IMR-90 (cell line): ENCODE data around the gene PSMB2. TPM values are rescaled to one million over a fixed set of nuclear protein-coding genes. Genes with fewer than 3 reads are reported as not detected.

Experiments
- ATAC-seq: fragments of 200-7000 bp; cut with Tn5 transposase; 2 replicates; pipeline ENCODE4 v1.9.1; 2020; ENCODE audit warnings: low read depth, mild to moderate bottlenecking, moderate library complexity
- BruUV-seq: library from RNA; stranded (reverse); fragments of 400-500 nt; replicated peaks from 2 replicates; lab custom pipeline; 2021; lab: Mats Ljungman, UMichigan
- CTCF ChIA-PET: fragments of 300-600 bp; formaldehyde crosslinking; extraction: SDS; loops from one replicate; lab custom pipeline; 2021; ENCODE audit warnings: antibody characterized with exemption; lab: Yijun Ruan, JAX
- POLR2A ChIA-PET: fragments of 300-600 bp; sonication (Branson Sonifier 250); formaldehyde crosslinking; loops from one replicate; lab custom pipeline; 2022; ENCODE audit warnings: antibody characterized with exemption; ENCODE audit not compliant: unreplicated experiment; lab: Charles Lee
- DNase-seq: peaks from one replicate; pipeline ENCODE4 v3.0.0; 2013
- H2AFZ ChIP-seq: replicated peaks from 2 replicates; pipeline ENCODE3; 2013; ENCODE audit warnings: low read length, mild to moderate bottlenecking; ENCODE audit not compliant: poor library complexity
- H2AK5ac ChIP-seq: 2 replicates; pipeline ENCODE4 v1.6.1; 2013; ENCODE audit warnings: low read depth, low read length, inconsistent platforms
- H2AK9ac ChIP-seq: replicated peaks from 2 replicates; pipeline ENCODE3; 2013; ENCODE audit warnings: mild to moderate bottlenecking, low read depth, low read length, moderate library complexity; ENCODE audit not compliant: poor library complexity
- H2BK120ac ChIP-seq: 2 replicates; pipeline ENCODE4 v1.6.1; 2013; ENCODE audit warnings: low read depth, low read length, inconsistent platforms
- H2BK15ac ChIP-seq: 3 replicates; pipeline ENCODE4 v1.6.1; 2013; ENCODE audit warnings: low read depth, low read length, inconsistent platforms
- H2BK20ac ChIP-seq: 2 replicates; pipeline ENCODE4 v1.6.1; 2013; ENCODE audit warnings: low read depth, mild to moderate bottlenecking, inconsistent platforms, low read length, moderate library complexity
- H2BK5ac ChIP-seq: 2 replicates; pipeline ENCODE4 v1.6.1; 2013; ENCODE audit warnings: mild to moderate bottlenecking, low read depth, low read length, inconsistent platforms; ENCODE audit not compliant: poor library complexity, severe bottlenecking
- H3K14ac ChIP-seq: replicated peaks from 2 replicates; pipeline ENCODE4 v1.6.1; 2013; ENCODE audit warnings: low read depth, low read length, inconsistent platforms
- H3K18ac ChIP-seq: 2 replicates; pipeline ENCODE4 v1.6.1; 2013; ENCODE audit warnings: low read depth, low read length, control low read depth
- H3K23ac ChIP-seq: 2 replicates; pipeline ENCODE4 v1.6.1; 2013; ENCODE audit warnings: low read depth, low read length, inconsistent platforms
- H3K27ac ChIP-seq: 2 replicates; pipeline ENCODE4 v1.5.1; 2013; ENCODE audit warnings: mild to moderate bottlenecking, control low read depth, low read length; ENCODE audit not compliant: insufficient read depth
- H3K27me3 ChIP-seq: 2 replicates; pipeline ENCODE4 v1.6.1; 2013; ENCODE audit warnings: low read length; ENCODE audit not compliant: control insufficient read depth, insufficient read depth
- H3K36me3 ChIP-seq: 2 replicates; pipeline ENCODE4 v1.6.1; 2013; ENCODE audit warnings: low read length, mixed read lengths; ENCODE audit not compliant: control insufficient read depth, insufficient read depth
- H3K4ac ChIP-seq: 2 replicates; pipeline ENCODE4 v1.6.1; 2013; ENCODE audit warnings: low read depth, low read length, inconsistent platforms
- H3K4me1 ChIP-seq: 2 replicates; pipeline ENCODE4 v1.6.1; 2013; ENCODE audit warnings: low read length, mixed read lengths; ENCODE audit not compliant: control insufficient read depth, insufficient read depth
- H3K4me2 ChIP-seq: 2 replicates; pipeline ENCODE4 v1.6.1; 2013; ENCODE audit warnings: low read depth, mild to moderate bottlenecking, control low read depth, low read length, moderate library complexity
- H3K4me3 ChIP-seq: 2 replicates; pipeline ENCODE4 v1.5.1; 2013; ENCODE audit warnings: low read depth, mild to moderate bottlenecking, control low read depth, low read length, moderate library complexity; ENCODE audit not compliant: insufficient read depth
- H3K56ac ChIP-seq: 2 replicates; pipeline ENCODE4 v1.6.1; 2013; ENCODE audit warnings: low read length, inconsistent platforms; ENCODE audit not compliant: insufficient read depth; ENCODE audit errors: extremely low read depth
- H3K79me1 ChIP-seq, 2 experiments: 2 replicates each; pipeline ENCODE4 v1.6.1; 2013; ENCODE audit warnings: low read length in 2 of 2, inconsistent platforms in 1 of 2, low read depth in 1 of 2
- H3K9ac ChIP-seq: 2 replicates; pipeline ENCODE4 v1.6.1; 2013; ENCODE audit warnings: low read depth, low read length, control low read depth
- H3K9me1 ChIP-seq: 2 replicates; pipeline ENCODE4 v1.6.1; 2013; ENCODE audit warnings: low read length, inconsistent platforms; ENCODE audit not compliant: insufficient read depth
- H3K9me3 ChIP-seq: 2 replicates; pipeline ENCODE4 v1.6.1; 2013; ENCODE audit warnings: low read length; ENCODE audit not compliant: control insufficient read depth, insufficient read depth
- H4K20me1 ChIP-seq: 2 replicates; pipeline ENCODE4 v1.6.1; 2013; ENCODE audit warnings: low read length, inconsistent platforms; ENCODE audit not compliant: insufficient read depth
- H4K5ac ChIP-seq: 2 replicates; pipeline ENCODE4 v1.6.1; 2013; ENCODE audit warnings: mild to moderate bottlenecking, low read depth, low read length, control low read depth
- H4K8ac ChIP-seq, 2 experiments: 2 replicates each; pipeline ENCODE4 v1.6.1; 2013; ENCODE audit warnings: low read depth in 2 of 2, low read length in 2 of 2, control low read depth in 1 of 2, inconsistent platforms in 1 of 2
- H4K91ac ChIP-seq: 2 replicates; pipeline ENCODE4 v1.6.1; 2013; ENCODE audit warnings: low read depth, low read length, inconsistent platforms; ENCODE audit not compliant: insufficient read depth
- BHLHE40 ChIP-seq: fragments of 150-350 bp; IDR thresholded peaks from 2 replicates; pipeline ENCODE4 v1.6.1; 2016; ENCODE audit warnings: mild to moderate bottlenecking, low read depth, low read length
- CEBPB ChIP-seq: IDR thresholded peaks from 2 replicates; pipeline ENCODE4 v1.6.1; 2012; ENCODE audit warnings: low read depth, low read length, improper control_type of control experiment
- CHD1 ChIP-seq: IDR thresholded peaks from 2 replicates; pipeline ENCODE4 v1.6.1; 2012; ENCODE audit warnings: low read depth, low read length, improper control_type of control experiment
- ELK1 ChIP-seq: fragments of 150-350 bp; IDR thresholded peaks from 2 replicates; pipeline ENCODE4 v1.6.1; 2016; ENCODE audit warnings: low read depth, mild to moderate bottlenecking, low read length, moderate library complexity, borderline replicate concordance
- NFE2L2 ChIP-seq: fragments of 150-350 bp; IDR thresholded peaks from 2 replicates; pipeline ENCODE4 v1.6.1; 2016; ENCODE audit warnings: low read depth, mild to moderate bottlenecking, low read length
- POLR2A ChIP-seq: IDR thresholded peaks from 2 replicates; pipeline ENCODE4 v1.6.1; 2012; ENCODE audit warnings: mild to moderate bottlenecking, low read depth, low read length
- RAD21 ChIP-seq: IDR thresholded peaks from 2 replicates; pipeline ENCODE4 v1.6.1; 2012; ENCODE audit warnings: low read length, improper control_type of control experiment
- RCOR1 ChIP-seq: IDR thresholded peaks from 2 replicates; pipeline ENCODE4 v1.6.1; 2012; ENCODE audit warnings: mild to moderate bottlenecking, low read length, improper control_type of control experiment; ENCODE audit not compliant: insufficient replicate concordance
- RFX5 ChIP-seq: IDR thresholded peaks from 2 replicates; pipeline ENCODE4 v1.8.0; 2012; ENCODE audit warnings: low read depth, mild to moderate bottlenecking, low read length, moderate library complexity
- SMC3 ChIP-seq: fragments of 150-350 bp; IDR thresholded peaks from 2 replicates; pipeline ENCODE4 v1.6.1; 2016; ENCODE audit warnings: low read depth, mild to moderate bottlenecking, antibody characterized with exemption, low read length, moderate library complexity
- WGBS, 2 experiments: methylation state at CpG; one replicate each; pipeline versions ENCODE4 v1.1.5 to v1.1.7; 2013; ENCODE audit warnings: missing lambda C conversion rate in 2 of 2; ENCODE audit not compliant: insufficient read length in 1 of 2; ENCODE audit errors: extremely low coverage in 2 of 2; 5-methylcytosine and 5-hydroxymethylcytosine counted together
- dilution Hi-C: fragments of 300-500 bp; cut with HindIII; formaldehyde crosslinking; loops from one replicate; pipeline ENCODE4 v1.14.3; 2018; ENCODE audit warnings: low sequenced_read_pairs; ENCODE audit not compliant: unreplicated experiment
- in situ Hi-C: fragments of 300-500 bp; cut with MboI; formaldehyde crosslinking; loops from 3 replicates; pipeline ENCODE4 v1.14.3; 2019; ENCODE audit warnings: low sequenced_read_pairs, inconsistent platforms, mixed read lengths
- intact Hi-C: fragments of 100-400 bp; cut with micrococcal nuclease; formaldehyde crosslinking; loops from 2 replicates; pipeline ENCODE4 v1.10.0; 2022
- polyA plus RNA-seq, 3 experiments: library from polyadenylated mRNA; depleted of rRNA; stranded (reverse); fragments of >200 nt; gene quantifications; 2 replicates each; pipeline ENCODE4 v1.2.3, GENCODE V29; 2012; ENCODE audit warnings: low replicate concordance in 1 of 3
- total RNA-seq: library from RNA; depleted of rRNA; stranded (reverse); fragments of >200 nt; gene quantifications from 2 replicates; pipeline ENCODE4 v1.2.3, GENCODE V29; 2012
- TF ChIP-seq, protein P1 (sequence below): conservative IDR thresholded peaks from 2 replicates; pipeline ENCODE4 v1.5.1; 2012; ENCODE audit warnings: mild to moderate bottlenecking, low read depth, low read length, improper control_type of control experiment
- TF ChIP-seq, protein P2 (sequence below): fragments of 150-350 bp; IDR thresholded peaks from 2 replicates; pipeline ENCODE4 v1.6.1; 2017; ENCODE audit warnings: mild to moderate bottlenecking, antibody characterized with exemption, low read length, low read depth

Gene PSMB2
- total and polyA plus RNA-seq, 2 of the 4 experiments (the other 2 are of a cell fraction) = 23.8 to 86.2 TPM

DNA sequence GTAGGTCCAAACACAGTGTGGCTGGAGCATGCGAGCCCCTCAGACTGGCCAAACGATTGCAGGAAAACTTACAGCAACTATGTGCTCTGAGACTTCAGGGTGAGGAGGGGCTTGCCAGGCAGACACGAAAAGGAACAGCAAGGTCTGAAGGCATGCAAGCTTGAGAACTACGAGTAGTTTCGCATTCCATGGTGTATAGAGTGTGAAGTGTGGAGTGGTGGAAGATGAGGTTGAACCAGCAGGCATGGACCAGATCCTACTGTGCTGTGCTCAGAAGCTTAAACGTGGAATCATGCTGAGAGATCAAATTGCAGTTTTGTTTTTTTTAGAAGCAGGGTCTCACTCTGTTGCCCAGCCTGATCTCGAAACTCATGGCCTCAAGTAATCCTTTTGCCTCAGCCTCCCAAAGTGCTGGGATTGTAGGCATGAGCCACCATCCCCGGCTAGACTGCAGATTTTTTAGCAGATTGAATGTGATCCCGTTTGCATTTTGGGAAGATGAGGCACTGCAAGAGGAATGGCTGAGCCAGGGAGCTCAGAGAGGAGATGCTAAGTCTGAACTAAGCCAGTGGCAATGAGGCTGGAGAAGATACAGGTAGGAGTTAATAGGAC, 73.3 kb downstream of the PSMB2 start:
- H2BK5ac ChIP-seq = no peak overlapping the region
- H3K4me1 ChIP-seq = no peaks in the 10 kb centered on the region; the same call in 1 of the 2 replicates
- no peak overlapping the region for H3K23ac ChIP-seq
- H4K5ac ChIP-seq = no peak overlapping the region
- H4K91ac ChIP-seq = no peak overlapping the region
- in situ Hi-C loops (loop anchor here (5.0 to 10.0 kb wide), 2 partner anchors 159 to 373 kb away; partner anchors contain the start of gene SFPQ), dilution Hi-C loops (no loop called here), intact Hi-C loops (no loop called here)
- H3K9ac ChIP-seq = no peak overlapping the region
- H3K27ac ChIP-seq = no peak overlapping the region
- H3K27me3 ChIP-seq = peaks cover 11% of the 10 kb centered on the region
- no TSS peak for BruUV-seq
- peaks cover 20% of the 10 kb centered on the region for H3K36me3 ChIP-seq
- ChIA-PET POLR2A (interaction anchor here (0.6 kb wide), 1 partner anchor 115 kb away, joined by 3 read pairs; no protein-coding TSS in a partner anchor), CTCF (interaction anchor here (1.1 to 2.4 kb wide), 5 partner anchors 11 to 163 kb away, joined by 3 to 10 read pairs (median 5); partner anchors contain the start of genes KIAA0319L and NCDN)
- H2AK9ac ChIP-seq = no peak overlapping the region
- H3K4me3 ChIP-seq = no peak overlapping the region
- H2BK120ac ChIP-seq = no peak overlapping the region
- H2BK20ac ChIP-seq = no peak overlapping the region
- ATAC-seq (peak; percentile 18; the same call in 1 of the 2 replicates), DNase-seq (no peak)
- H2AFZ ChIP-seq = no peak overlapping the region
- H3K9me1 ChIP-seq = no peaks in the 10 kb centered on the region
- TF ChIP-seq RAD21 = no peak
- no peak for TF ChIP-seq NFE2L2
- TF ChIP-seq, protein P1, sequence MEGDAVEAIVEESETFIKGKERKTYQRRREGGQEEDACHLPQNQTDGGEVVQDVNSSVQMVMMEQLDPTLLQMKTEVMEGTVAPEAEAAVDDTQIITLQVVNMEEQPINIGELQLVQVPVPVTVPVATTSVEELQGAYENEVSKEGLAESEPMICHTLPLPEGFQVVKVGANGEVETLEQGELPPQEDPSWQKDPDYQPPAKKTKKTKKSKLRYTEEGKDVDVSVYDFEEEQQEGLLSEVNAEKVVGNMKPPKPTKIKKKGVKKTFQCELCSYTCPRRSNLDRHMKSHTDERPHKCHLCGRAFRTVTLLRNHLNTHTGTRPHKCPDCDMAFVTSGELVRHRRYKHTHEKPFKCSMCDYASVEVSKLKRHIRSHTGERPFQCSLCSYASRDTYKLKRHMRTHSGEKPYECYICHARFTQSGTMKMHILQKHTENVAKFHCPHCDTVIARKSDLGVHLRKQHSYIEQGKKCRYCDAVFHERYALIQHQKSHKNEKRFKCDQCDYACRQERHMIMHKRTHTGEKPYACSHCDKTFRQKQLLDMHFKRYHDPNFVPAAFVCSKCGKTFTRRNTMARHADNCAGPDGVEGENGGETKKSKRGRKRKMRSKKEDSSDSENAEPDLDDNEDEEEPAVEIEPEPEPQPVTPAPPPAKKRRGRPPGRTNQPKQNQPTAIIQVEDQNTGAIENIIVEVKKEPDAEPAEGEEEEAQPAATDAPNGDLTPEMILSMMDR = no peak
- TF ChIP-seq CHD1 = no peak
- no peak for TF ChIP-seq BHLHE40
- no peak for TF ChIP-seq SMC3
- no peak for TF ChIP-seq RFX5
- TF ChIP-seq, protein P2, sequence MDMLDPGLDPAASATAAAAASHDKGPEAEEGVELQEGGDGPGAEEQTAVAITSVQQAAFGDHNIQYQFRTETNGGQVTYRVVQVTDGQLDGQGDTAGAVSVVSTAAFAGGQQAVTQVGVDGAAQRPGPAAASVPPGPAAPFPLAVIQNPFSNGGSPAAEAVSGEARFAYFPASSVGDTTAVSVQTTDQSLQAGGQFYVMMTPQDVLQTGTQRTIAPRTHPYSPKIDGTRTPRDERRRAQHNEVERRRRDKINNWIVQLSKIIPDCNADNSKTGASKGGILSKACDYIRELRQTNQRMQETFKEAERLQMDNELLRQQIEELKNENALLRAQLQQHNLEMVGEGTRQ = no peak
- TF ChIP-seq ELK1 = no peak
- TF ChIP-seq CEBPB = no peak
- TF ChIP-seq RCOR1 = no peak
- TF ChIP-seq POLR2A = no peak
- no peak overlapping the region for H3K4me2 ChIP-seq
- no peak overlapping the region for H2AK5ac ChIP-seq
- H3K56ac ChIP-seq = no peak overlapping the region
- H3K9me3 ChIP-seq = no peaks in the 10 kb centered on the region
- no peak overlapping the region for H3K14ac ChIP-seq
- H4K8ac ChIP-seq = no peak overlapping the region
- peaks cover 0 to 7% of the 10 kb centered on the region in 2 experiments; a peak in 1 of 4 replicates for H3K79me1 ChIP-seq
- H4K20me1 ChIP-seq = peaks cover 16% of the 10 kb centered on the region
- WGBS, 2 experiments = 77% methylated on average over 6 of the region's 9 CpGs; no CpG with 5 or more reads in 1 of the 2 experiments
- no peak overlapping the region for H3K4ac ChIP-seq
- no peak overlapping the region for H2BK15ac ChIP-seq
- no peak overlapping the region for H3K18ac ChIP-seq
